Measurements from ENCODE around the gene MVB12A. TPM values are rescaled to one million over a fixed set of nuclear protein-coding genes. Genes with fewer than 3 reads are reported as not detected.

Gene MVB12A
- total and polyA plus RNA-seq, 2 of the 8 experiments (the other 6 are each of a cell fraction or from before 2014, with no cell fraction given) = 37.9 to 76.6 TPM

DNA sequence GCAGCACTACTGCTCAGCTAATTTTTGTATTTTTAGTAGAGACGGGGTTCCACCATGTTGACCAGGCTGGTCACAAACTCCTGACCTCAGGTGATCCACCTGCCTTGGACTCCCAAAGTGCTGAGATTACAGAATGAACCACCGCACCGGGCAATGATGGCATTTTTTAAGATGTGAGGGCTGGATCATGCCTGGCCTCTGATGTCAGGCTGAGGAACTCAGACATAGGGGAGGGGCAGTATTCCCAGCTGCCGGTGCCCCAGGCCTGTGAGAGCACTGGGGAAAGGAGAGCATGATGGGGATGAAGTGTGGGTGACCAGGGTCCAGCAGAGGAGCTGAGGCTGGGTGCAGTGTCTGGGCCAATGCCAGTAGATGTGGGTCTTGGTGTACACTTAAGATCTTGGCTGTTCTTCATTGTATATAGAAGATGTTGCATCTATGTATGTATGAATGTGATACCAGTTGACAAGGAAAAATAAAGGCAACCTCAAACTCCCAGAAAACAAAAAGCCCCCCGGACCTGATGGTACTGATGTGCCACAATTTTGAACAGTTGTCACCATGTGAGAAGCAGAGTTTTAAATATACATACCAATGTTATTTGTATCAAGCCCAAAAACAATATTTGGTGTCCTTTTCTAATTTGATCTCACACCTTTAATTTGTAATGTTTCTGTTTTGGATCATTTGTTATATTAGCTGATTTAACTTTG, 39.3 kb upstream of the MVB12A start:
- H3K14ac ChIP-seq (ENCODE audit: insufficient read length) = no peak overlapping the region
- H3K79me2 ChIP-seq (ENCODE audit: control insufficient read depth in 1 of 2, insufficient read depth in 2 of 2, low read length in 2 of 2) = no peaks in the 10 kb centered on the region
- H3K9ac ChIP-seq (replicated peaks in 1 of 4; ENCODE audit: extremely low read depth in 1 of 4, low read depth in 3 of 4, low read length in 3 of 4) = no peak overlapping the region
- H3K79me1 ChIP-seq (ENCODE audit: low read depth, low read length) = no peaks in the 10 kb centered on the region
- H3K4me3 ChIP-seq (ENCODE audit: extremely low read depth in 1 of 4, insufficient read depth in 2 of 4, low read depth in 3 of 4, low read length in 4 of 4) = no peak overlapping the region
- H3K56ac ChIP-seq (replicated peaks; ENCODE audit: insufficient read length, low read depth, low read length) = no peak overlapping the region
- POLR2A ChIA-PET (ENCODE audit: partially characterized antibody) = interaction anchor here (0.8 to 1.2 kb wide), 2 partner anchors 26 to 53 kb away, joined by 3 read pairs; no protein-coding TSS in a partner anchor
- CTCF ChIA-PET (ENCODE audit: partially characterized antibody) = interaction anchor here (0.6 to 1.9 kb wide), 6 partner anchors 9 to 376 kb away, joined by 3 to 5 read pairs (median 4); no protein-coding TSS in a partner anchor
- H3K27ac ChIP-seq (ENCODE audit: low read depth, low read length) = no peak overlapping the region
- H2BK120ac ChIP-seq (replicated peaks; ENCODE audit: low read depth, low read length) = no peak overlapping the region
- no peak overlapping the region for H3K23ac ChIP-seq (ENCODE audit: insufficient read length)
- no peaks in the 10 kb centered on the region for H4K20me1 ChIP-seq (replicated peaks in 1 of 2; ENCODE audit: control insufficient read depth in 1 of 2, insufficient read depth in 2 of 2, low read length in 2 of 2)
- no peak overlapping the region for H3K18ac ChIP-seq (ENCODE audit: extremely low read depth, low read length)
- H3K23me2 ChIP-seq (ENCODE audit: low read depth, low read length) = no peaks in the 10 kb centered on the region
- no peak overlapping the region for H4K91ac ChIP-seq (replicated peaks; ENCODE audit: insufficient read length, low read length)
- no peak overlapping the region for H3K4me2 ChIP-seq (ENCODE audit: insufficient read depth in 1 of 2, low read depth in 2 of 2, low read length in 2 of 2)
- H2BK15ac ChIP-seq (ENCODE audit: low read length) = no peak overlapping the region
- WGBS, 2 experiments (ENCODE audit: extremely low coverage in 1 of 2, insufficient coverage in 1 of 2, insufficient read length in 1 of 2, insufficient replicate concordance in 2 of 2, low coverage in 1 of 2, low lambda C conversion rate in 2 of 2, missing lambda C conversion rate in 1 of 2) = 91% methylated on average over 5 of the region's 5 CpGs; no CpG with 5 or more reads in 1 of the 2 experiments
- no peaks in the 10 kb centered on the region for H3K27me3 ChIP-seq (replicated peaks in 1 of 4; ENCODE audit: control insufficient read depth in 3 of 4, extremely low read depth in 1 of 4, insufficient read depth in 3 of 4, low read length in 3 of 4)
- no peak overlapping the region for H2AFZ ChIP-seq (ENCODE audit: low read length)
- H3K4ac ChIP-seq (replicated peaks; ENCODE audit: insufficient read length, low read depth, low read length) = no peak overlapping the region
- DNase-seq (ENCODE audit: low read depth in 1 of 2, low spot score in 2 of 2) (no peak), FAIRE-seq (no peak)
- H3K4me1 ChIP-seq (replicated peaks in 1 of 4; ENCODE audit: control insufficient read depth in 3 of 4, insufficient read depth in 4 of 4, low read length in 3 of 4) = peaks cover 0 to 11% (median 6%) of the 10 kb centered on the region in 4 experiments; a peak in 5 of 7 replicates
- H2AK5ac ChIP-seq (ENCODE audit: low read depth, low read length) = no peak overlapping the region
- H2BK20ac ChIP-seq (ENCODE audit: low read length) = no peak overlapping the region
- no peak overlapping the region for H2BK12ac ChIP-seq (ENCODE audit: low read depth, low read length)
- H3K36me3 ChIP-seq (ENCODE audit: control insufficient read depth in 2 of 4, insufficient read depth in 4 of 4, low read length in 3 of 4) = no peaks in the 10 kb centered on the region
- H2BK5ac ChIP-seq (ENCODE audit: low read depth, low read length) = no peak overlapping the region
- H4K8ac ChIP-seq (ENCODE audit: extremely low read depth, insufficient read depth, low read length) = no peak overlapping the region
- no peak overlapping the region for H4K5ac ChIP-seq (ENCODE audit: insufficient read length, low read depth, low read length)
- 0 out of 4 replicates have a peak, but pooled peaks cover 0 to 3% of the 10 kb centered on the region in 2 experiments for H3K9me3 ChIP-seq (ENCODE audit: insufficient read depth in 2 of 2, low read depth in 1 of 2, low read length in 1 of 2)
- TF ChIP-seq TAF7 (optimal IDR thresholded peaks at IDR 0.05; ENCODE audit: borderline replicate concordance, low read depth, low read length) = no peak
- no peak for TF ChIP-seq CHD2 (IDR thresholded peaks at IDR 0.05; ENCODE audit: low read length)
- TF ChIP-seq CREB1 (IDR thresholded peaks at IDR 0.05) = no peak
- TF ChIP-seq POLR2A (IDR thresholded peaks at IDR 0.05; ENCODE audit: control extremely low read depth in 1 of 2, low read depth in 2 of 2, low read length in 2 of 2) = no peak
- no peak for TF ChIP-seq KDM4A (IDR thresholded peaks at IDR 0.05; ENCODE audit: low read depth, low read length, severe bottlenecking)
- TF ChIP-seq, protein P1, sequence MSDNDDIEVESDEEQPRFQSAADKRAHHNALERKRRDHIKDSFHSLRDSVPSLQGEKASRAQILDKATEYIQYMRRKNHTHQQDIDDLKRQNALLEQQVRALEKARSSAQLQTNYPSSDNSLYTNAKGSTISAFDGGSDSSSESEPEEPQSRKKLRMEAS (IDR thresholded peaks at IDR 0.05) = no peak
- TF ChIP-seq GABPA (IDR thresholded peaks at IDR 0.05; ENCODE audit: borderline replicate concordance, insufficient read depth, low read length) = no peak
- no peak for TF ChIP-seq RBBP5 (IDR thresholded peaks at IDR 0.05; ENCODE audit: borderline replicate concordance, low read depth, low read length)
- TF ChIP-seq SP4 (IDR thresholded peaks at IDR 0.05; ENCODE audit: low read length) = no peak
- no peak for TF ChIP-seq JUN (IDR thresholded peaks at IDR 0.05; ENCODE audit: low read depth, low read length)
- TF ChIP-seq POU5F1 (IDR thresholded peaks at IDR 0.05; ENCODE audit: low read depth, low read length) = no peak
- no peak for TF ChIP-seq FOSL1 (IDR thresholded peaks at IDR 0.05; ENCODE audit: insufficient read depth, low read depth, low read length)
- TF ChIP-seq CHD1 (IDR thresholded peaks at IDR 0.05; ENCODE audit: low read depth, low read length) = no peak
- TF ChIP-seq BACH1 (IDR thresholded peaks at IDR 0.05; ENCODE audit: low read length) = no peak
